OCI-LY1 (cell line): ENCODE measurements around the gene XPO1.
"Not testable (repeated sequence)": the region's sequence is repeated elsewhere in the genome, so short reads cannot be mapped to it uniquely, and the experiment has no call there.

ENCODE experiments used
- H2AFZ ChIP-seq: fragments of 200-600 bp; sonication (generic), shearing (Covaris generic); 2 replicates; pipeline ENCODE4 v1.6.0; 2014; ENCODE audit warnings: antibody characterized with exemption, mild to moderate bottlenecking, low read length
- H3F3A ChIP-seq: fragments of 200-600 bp; sonication (generic), shearing (Covaris generic); 2 replicates; pipeline ENCODE4 v1.6.0; 2014; ENCODE audit warnings: mild to moderate bottlenecking, antibody characterized with exemption, low read length, moderate library complexity; ENCODE audit not compliant: insufficient read depth
- H3K27ac ChIP-seq: fragments of 200-600 bp; sonication (generic); 2 replicates; pipeline ENCODE4 v1.5.1; 2014; ENCODE audit warnings: low read length, mixed run types, mild to moderate bottlenecking, low read depth; ENCODE audit not compliant: poor library complexity, severe bottlenecking
- H3K27me3 ChIP-seq: fragments of 200-600 bp; sonication (generic); 2 replicates; pipeline ENCODE4 v1.6.0; 2014; ENCODE audit warnings: antibody characterized with exemption, mild to moderate bottlenecking, low read length, moderate library complexity; ENCODE audit not compliant: insufficient read depth
- H3K36me3 ChIP-seq: fragments of 200-600 bp; sonication (generic); 2 replicates; pipeline ENCODE4 v1.6.1; 2014; ENCODE audit warnings: mild to moderate bottlenecking, antibody characterized with exemption, low read length, moderate library complexity, mixed read lengths; ENCODE audit not compliant: insufficient read depth
- H3K4me1 ChIP-seq: fragments of 200-600 bp; sonication (generic); 2 replicates; pipeline ENCODE4 v1.5.1; 2014; ENCODE audit warnings: mild to moderate bottlenecking, low read length, moderate library complexity; ENCODE audit not compliant: insufficient read depth, severe bottlenecking
- H3K4me2 ChIP-seq: fragments of 200-600 bp; sonication (generic), shearing (Covaris generic); 2 replicates; pipeline ENCODE4 v1.6.1; 2014; ENCODE audit warnings: low read length
- H3K4me3 ChIP-seq: fragments of 200-600 bp; sonication (generic); 2 replicates; pipeline ENCODE4 v1.5.1; 2014; ENCODE audit warnings: low read length, low read depth, mild to moderate bottlenecking, mixed read lengths; ENCODE audit not compliant: poor library complexity, severe bottlenecking
- H3K79me2 ChIP-seq: fragments of 200-600 bp; shearing (Covaris generic); 2 replicates; pipeline ENCODE4 v1.6.1; 2016; ENCODE audit warnings: mixed run types, low read length, mixed read lengths; ENCODE audit not compliant: insufficient read depth
- H3K9ac ChIP-seq: fragments of 200-600 bp; sonication (generic), shearing (Covaris generic); 2 replicates; pipeline ENCODE4 v1.6.1; 2014; ENCODE audit warnings: mild to moderate bottlenecking, low read length, mixed read lengths
- H3K9me2 ChIP-seq: fragments of 200-600 bp; sonication (generic), shearing (Covaris generic); 2 replicates; pipeline ENCODE4 v1.6.1; 2014; ENCODE audit warnings: low read depth, mild to moderate bottlenecking, low read length, mixed read lengths
- H3K9me3 ChIP-seq: fragments of 200-600 bp; shearing (Covaris generic); 2 replicates; pipeline ENCODE4 v1.6.1; 2014; ENCODE audit warnings: low read length, mixed read lengths
- H4K20me1 ChIP-seq: fragments of 200-600 bp; sonication (generic), shearing (Covaris generic); 2 replicates; pipeline ENCODE4 v1.6.0; 2016; ENCODE audit warnings: mild to moderate bottlenecking, low read length; ENCODE audit not compliant: insufficient read depth
- EZH2 ChIP-seq: fragments of 200-600 bp; sonication (generic), shearing (Covaris generic); IDR thresholded peaks from 2 replicates; pipeline ENCODE4 v1.8.0; 2017; ENCODE audit warnings: borderline replicate concordance, mixed run types, mild to moderate bottlenecking, antibody characterized with exemption, low read length, moderate library complexity, mixed read lengths
- TF ChIP-seq, protein P1 (sequence below): fragments of 200-600 bp; sonication (generic), shearing (Covaris generic); IDR thresholded peaks from 2 replicates; pipeline ENCODE4 v1.5.1; 2017; ENCODE audit warnings: mild to moderate bottlenecking, antibody characterized with exemption, low read length, moderate library complexity, mixed read lengths

Gene XPO1

DNA sequence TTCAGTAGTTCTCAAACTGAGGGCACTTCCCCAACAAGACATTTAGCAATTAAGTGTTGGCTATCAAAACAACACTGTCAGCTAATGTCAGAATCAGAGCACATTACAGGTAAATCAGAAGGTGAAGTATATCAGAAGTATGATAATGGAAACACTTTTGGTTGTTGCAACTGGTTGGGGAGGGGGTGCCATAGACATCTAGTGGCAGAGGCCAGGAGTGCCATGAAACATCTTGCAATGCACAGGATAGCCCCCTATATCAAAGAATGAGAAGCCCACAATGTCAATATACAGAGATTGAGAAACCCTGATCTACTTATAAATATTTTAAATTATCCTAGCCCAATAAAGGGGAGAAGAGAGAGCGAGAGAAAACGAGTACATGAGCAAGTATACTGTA lies 4.9 kb upstream of the XPO1 start:
- H3K27ac ChIP-seq: no peak overlapping the region
- no peak overlapping the region for H3K4me2 ChIP-seq
- no peaks in the 10 kb centered on the region for H3K27me3 ChIP-seq
- H3K9me3 ChIP-seq: no peaks in the 10 kb centered on the region
- no peak overlapping the region for H2AFZ ChIP-seq
- H3K9ac ChIP-seq: no peak overlapping the region
- H3F3A ChIP-seq: no peaks in the 10 kb centered on the region
- H3K4me3 ChIP-seq: no peak overlapping the region
- H4K20me1 ChIP-seq: no peaks in the 10 kb centered on the region
- H3K4me1 ChIP-seq: peaks cover 9% of the 10 kb centered on the region
- H3K36me3 ChIP-seq: no peaks in the 10 kb centered on the region
- TF ChIP-seq, protein P1, sequence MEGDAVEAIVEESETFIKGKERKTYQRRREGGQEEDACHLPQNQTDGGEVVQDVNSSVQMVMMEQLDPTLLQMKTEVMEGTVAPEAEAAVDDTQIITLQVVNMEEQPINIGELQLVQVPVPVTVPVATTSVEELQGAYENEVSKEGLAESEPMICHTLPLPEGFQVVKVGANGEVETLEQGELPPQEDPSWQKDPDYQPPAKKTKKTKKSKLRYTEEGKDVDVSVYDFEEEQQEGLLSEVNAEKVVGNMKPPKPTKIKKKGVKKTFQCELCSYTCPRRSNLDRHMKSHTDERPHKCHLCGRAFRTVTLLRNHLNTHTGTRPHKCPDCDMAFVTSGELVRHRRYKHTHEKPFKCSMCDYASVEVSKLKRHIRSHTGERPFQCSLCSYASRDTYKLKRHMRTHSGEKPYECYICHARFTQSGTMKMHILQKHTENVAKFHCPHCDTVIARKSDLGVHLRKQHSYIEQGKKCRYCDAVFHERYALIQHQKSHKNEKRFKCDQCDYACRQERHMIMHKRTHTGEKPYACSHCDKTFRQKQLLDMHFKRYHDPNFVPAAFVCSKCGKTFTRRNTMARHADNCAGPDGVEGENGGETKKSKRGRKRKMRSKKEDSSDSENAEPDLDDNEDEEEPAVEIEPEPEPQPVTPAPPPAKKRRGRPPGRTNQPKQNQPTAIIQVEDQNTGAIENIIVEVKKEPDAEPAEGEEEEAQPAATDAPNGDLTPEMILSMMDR: peak; percentile 47
- no peak for TF ChIP-seq EZH2
- no peaks in the 10 kb centered on the region for H3K79me2 ChIP-seq
- H3K9me2 ChIP-seq: no peaks in the 10 kb centered on the region

DNA sequence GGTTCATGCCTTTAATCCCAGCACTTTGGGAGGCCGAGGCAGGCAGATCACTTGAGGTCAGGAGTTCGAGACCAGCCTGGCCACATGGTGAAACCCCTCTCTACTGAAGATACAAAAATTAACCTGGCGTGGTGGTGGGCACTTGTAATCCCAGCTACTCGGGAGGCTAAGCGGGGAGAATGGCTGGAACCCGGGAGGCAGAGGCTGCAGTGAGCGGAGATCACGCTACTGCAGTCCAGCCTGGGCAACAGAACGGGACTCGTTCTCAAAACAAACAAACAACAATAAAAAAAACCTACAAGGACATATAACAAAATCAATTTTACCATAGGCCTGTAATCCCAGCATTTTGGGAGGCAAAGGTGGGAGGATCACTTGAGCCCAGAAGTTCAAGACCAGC lies 2.0 kb upstream of the XPO1 start:
- not testable (repeated sequence) for H3K27ac ChIP-seq, H3K27me3 ChIP-seq, H3K36me3 ChIP-seq, H3K4me2 ChIP-seq, H3K9me2 ChIP-seq, H3K9ac ChIP-seq, H2AFZ ChIP-seq, H3K9me3 ChIP-seq, H4K20me1 ChIP-seq, H3F3A ChIP-seq, H3K4me3 ChIP-seq
- H3K4me1 ChIP-seq: peaks cover 17% of the 10 kb centered on the region
- peaks cover 25% of the 10 kb centered on the region for H3K79me2 ChIP-seq

DNA sequence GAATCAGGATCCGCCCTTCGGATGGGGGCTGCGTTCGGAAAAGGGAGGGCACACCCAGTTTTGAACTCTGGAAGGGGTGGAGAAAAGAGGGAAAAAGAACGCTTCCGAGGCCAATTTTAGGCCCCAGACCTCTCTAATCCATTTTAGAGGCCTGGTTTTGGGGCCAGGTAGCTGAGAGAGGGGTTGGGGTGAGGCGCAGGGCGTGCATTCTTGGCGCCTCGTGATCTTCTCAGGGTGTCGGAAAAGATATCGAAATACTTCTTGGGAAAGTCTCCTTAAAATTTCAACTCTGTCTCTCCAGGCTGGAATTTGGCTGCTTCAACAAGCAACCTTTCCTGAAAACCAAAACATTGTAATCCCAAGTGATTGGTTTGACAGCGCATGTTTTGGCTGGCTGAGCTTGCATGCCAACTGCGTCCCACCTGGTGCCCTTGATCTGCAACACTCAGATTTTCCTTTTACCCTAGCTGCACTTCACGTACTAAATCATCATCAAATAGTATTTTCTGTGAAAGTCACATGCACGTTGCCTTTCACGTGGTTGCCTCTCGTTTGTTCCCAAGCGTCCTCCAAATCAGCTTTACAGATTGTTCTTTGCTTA lies 864 bp upstream of the XPO1 start:
- peaks cover 29% of the 10 kb centered on the region for H3K4me1 ChIP-seq
- TF ChIP-seq, protein P1: no peak
- TF ChIP-seq EZH2: no peak
- H3K9me3 ChIP-seq: no peaks in the 10 kb centered on the region
- no peaks in the 10 kb centered on the region for H3K27me3 ChIP-seq
- no peaks in the 10 kb centered on the region for H3F3A ChIP-seq
- H3K36me3 ChIP-seq: peaks cover 15% of the 10 kb centered on the region
- no peak overlapping the region for H2AFZ ChIP-seq
- peak overlapping the region; percentile 80 for H3K4me2 ChIP-seq
- peak overlapping the region; percentile 90 for H3K9ac ChIP-seq
- peak overlapping the region; percentile 91 for H3K4me3 ChIP-seq
- no peaks in the 10 kb centered on the region for H3K9me2 ChIP-seq
- H3K79me2 ChIP-seq: peaks cover 36% of the 10 kb centered on the region
- H4K20me1 ChIP-seq: peaks cover 3% of the 10 kb centered on the region; the same call in 1 of the 2 replicates
- H3K27ac ChIP-seq: peak overlapping the region; percentile 93

DNA sequence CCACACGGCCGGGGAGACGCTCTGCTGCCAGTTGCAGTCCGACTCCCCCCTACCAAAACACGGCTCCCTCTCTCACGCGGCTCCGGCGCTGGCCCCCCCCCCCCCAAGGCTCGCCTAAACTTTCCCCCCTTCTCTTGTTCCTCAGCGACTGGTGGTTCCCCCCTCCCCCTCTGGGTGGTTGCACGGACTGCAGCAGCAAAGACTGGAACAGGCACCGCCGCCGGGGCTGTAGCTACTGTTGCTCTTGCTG lies 281 bp downstream of the XPO1 start:
- peak overlapping the region; percentile 91 for H3K4me3 ChIP-seq
- H3K27ac ChIP-seq: peak overlapping the region; percentile 93
- H3F3A ChIP-seq: no peaks in the 10 kb centered on the region
- peaks cover 48% of the 10 kb centered on the region for H3K79me2 ChIP-seq
- TF ChIP-seq EZH2: no peak
- TF ChIP-seq, protein P1: no peak
- H3K36me3 ChIP-seq: peaks cover 26% of the 10 kb centered on the region
- H3K9me3 ChIP-seq: no peaks in the 10 kb centered on the region
- no peak overlapping the region for H2AFZ ChIP-seq
- peaks cover 5% of the 10 kb centered on the region; the same call in 1 of the 2 replicates for H4K20me1 ChIP-seq
- peaks cover 40% of the 10 kb centered on the region for H3K4me1 ChIP-seq
- peak overlapping the region; percentile 80; the same call in 1 of the 2 replicates for H3K4me2 ChIP-seq
- H3K9me2 ChIP-seq: no peaks in the 10 kb centered on the region
- H3K27me3 ChIP-seq: no peaks in the 10 kb centered on the region
- H3K9ac ChIP-seq: peak overlapping the region; percentile 90
